D721Med (cell line): ENCODE results near the gene GALNT10.

Experiments
- DNase-seq: peaks from one replicate; pipeline ENCODE4 v3.0.0; 2011; ENCODE audit warnings: low spot score; ENCODE audit not compliant: insufficient read length
- FAIRE-seq: peaks from 2 replicates; lab custom pipeline; 2011; peaks lifted over from hg19 to GRCh38; lab: Jason Lieb, UNC
- TF ChIP-seq, protein P1 (sequence below): IDR thresholded peaks from 2 replicates; pipeline ENCODE4 v1.5.1; 2012; ENCODE audit warnings: mild to moderate bottlenecking, control low read depth; ENCODE audit not compliant: insufficient read depth; ENCODE audit errors: missing control alignments

GALNT10 gene

DNA sequence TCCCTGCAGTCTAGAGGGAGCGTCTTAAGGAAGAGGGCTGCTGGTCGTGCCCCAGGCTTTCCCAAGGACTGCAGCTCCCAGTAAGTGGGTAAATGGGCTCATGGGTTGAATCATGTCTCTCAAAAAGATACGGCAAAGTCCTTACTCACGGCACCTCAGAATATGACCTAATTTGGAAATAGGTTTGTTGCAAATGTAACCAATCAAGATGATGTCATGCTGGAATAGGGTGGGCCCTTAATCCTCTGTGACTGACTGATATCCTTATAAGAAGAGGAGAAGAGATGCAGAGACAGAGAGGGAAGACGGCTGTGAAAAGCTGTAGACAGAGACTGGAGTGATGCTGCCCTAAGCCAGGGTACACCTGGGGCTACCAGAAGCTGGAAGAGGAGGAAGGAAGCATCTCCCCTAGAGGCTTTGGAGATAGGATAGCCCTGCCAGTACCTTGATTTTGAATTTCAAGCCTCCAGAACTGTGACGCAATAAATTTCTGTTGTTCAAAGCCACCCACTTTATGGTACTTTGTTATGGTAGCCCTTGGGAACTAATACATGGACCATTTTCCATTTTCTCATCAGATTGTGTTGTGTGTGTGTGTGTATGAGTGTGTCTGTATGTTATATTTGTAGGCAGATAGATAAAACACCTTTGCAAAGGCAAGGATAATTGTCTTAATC lies 15.0 kb downstream of the GALNT10 start:
- TF ChIP-seq, protein P1, sequence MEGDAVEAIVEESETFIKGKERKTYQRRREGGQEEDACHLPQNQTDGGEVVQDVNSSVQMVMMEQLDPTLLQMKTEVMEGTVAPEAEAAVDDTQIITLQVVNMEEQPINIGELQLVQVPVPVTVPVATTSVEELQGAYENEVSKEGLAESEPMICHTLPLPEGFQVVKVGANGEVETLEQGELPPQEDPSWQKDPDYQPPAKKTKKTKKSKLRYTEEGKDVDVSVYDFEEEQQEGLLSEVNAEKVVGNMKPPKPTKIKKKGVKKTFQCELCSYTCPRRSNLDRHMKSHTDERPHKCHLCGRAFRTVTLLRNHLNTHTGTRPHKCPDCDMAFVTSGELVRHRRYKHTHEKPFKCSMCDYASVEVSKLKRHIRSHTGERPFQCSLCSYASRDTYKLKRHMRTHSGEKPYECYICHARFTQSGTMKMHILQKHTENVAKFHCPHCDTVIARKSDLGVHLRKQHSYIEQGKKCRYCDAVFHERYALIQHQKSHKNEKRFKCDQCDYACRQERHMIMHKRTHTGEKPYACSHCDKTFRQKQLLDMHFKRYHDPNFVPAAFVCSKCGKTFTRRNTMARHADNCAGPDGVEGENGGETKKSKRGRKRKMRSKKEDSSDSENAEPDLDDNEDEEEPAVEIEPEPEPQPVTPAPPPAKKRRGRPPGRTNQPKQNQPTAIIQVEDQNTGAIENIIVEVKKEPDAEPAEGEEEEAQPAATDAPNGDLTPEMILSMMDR = no peak
- DNase-seq (no peak), FAIRE-seq (no peak)

DNA sequence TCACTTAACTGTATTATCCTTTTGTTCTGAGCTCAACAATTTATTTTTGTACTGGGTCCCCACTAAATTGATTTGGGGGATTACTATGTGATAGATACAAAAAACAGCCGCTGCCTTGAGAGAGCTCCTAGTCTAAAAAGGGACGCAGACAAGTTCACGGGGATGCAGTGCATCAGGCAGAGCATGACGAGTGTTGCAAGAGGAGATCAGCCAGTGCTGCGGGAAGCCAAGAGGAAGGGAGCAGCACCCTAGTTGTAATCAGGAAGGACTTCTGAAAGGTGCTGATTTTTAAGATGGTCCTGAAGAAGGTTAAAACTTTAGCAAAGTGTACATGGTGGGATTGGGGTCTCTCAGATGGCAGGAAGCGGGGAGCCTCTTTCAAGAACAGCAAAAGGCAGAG lies 15.8 kb downstream of the GALNT10 start:
- DNase-seq (no peak), FAIRE-seq (no peak)
- TF ChIP-seq, protein P1 = no peak

DNA sequence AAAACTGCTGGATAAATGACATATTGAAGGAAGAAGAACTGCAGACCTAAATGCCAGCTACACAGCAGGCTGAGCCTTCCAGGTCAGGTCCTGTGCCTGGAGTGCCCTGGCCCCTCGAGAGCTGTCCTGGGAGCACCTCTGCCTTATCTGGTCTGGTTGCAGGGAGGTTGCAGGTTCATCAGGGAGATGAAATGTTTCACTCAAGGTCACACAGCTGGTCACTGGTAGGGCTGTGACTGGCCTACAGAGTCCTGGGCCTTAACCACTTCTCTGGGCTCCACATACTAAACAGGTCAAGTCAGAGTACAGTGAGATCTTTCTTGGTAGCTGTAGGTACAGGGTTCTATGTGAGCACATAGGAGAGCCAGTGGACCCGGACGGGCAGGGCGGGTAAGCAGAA lies 16.7 kb downstream of the GALNT10 start:
- TF ChIP-seq, protein P1 = no peak
- FAIRE-seq = no peak

DNA sequence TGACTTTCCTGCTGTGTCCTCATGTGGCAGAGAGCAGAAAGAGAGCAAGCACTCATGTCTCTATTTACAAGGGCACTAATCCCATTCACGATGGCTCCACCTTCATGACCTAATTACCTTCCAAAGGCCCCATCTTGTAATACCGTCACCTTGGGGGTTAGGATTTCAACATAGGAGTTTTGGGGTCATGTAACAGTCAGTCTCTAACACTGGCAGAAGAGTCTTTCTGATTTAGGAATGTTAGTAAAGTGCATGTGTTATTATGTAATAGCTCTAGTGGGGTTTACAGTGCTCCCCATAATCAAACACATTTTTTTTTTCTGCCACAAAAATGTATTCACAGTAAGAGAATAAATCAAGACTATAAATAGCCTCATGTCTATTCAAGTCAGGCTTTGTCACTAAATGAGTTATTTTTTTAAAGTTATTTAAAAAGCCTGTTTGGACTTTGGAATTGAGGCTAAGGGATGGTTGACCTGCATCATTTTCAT lies 19.1 kb downstream of the GALNT10 start:
- TF ChIP-seq, protein P1 = no peak
- FAIRE-seq (no peak), DNase-seq (no peak)

More for the DNA sequence above, 16.7 kb downstream of the GALNT10 start:
- DNase-seq = no peak

DNA sequence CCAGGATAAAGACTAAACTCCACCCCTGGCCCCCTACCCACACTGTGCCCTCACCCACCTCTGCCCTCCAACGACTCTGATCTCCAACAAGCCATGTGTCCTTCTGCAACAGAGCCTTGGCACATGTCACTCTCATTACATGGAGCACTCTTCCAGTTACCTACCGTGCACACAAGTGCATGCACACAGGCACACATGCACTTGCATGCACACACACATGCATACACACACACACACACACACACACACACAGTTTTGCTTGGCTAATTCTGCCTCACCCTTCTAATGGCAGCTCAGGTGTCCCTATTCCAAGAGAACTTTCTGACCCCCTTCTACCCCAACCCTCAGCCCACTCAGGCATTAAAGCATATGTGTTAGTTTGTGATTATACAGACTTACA lies 19.6 kb downstream of the GALNT10 start:
- FAIRE-seq (no peak), DNase-seq (no peak)
- TF ChIP-seq, protein P1 = no peak

DNA sequence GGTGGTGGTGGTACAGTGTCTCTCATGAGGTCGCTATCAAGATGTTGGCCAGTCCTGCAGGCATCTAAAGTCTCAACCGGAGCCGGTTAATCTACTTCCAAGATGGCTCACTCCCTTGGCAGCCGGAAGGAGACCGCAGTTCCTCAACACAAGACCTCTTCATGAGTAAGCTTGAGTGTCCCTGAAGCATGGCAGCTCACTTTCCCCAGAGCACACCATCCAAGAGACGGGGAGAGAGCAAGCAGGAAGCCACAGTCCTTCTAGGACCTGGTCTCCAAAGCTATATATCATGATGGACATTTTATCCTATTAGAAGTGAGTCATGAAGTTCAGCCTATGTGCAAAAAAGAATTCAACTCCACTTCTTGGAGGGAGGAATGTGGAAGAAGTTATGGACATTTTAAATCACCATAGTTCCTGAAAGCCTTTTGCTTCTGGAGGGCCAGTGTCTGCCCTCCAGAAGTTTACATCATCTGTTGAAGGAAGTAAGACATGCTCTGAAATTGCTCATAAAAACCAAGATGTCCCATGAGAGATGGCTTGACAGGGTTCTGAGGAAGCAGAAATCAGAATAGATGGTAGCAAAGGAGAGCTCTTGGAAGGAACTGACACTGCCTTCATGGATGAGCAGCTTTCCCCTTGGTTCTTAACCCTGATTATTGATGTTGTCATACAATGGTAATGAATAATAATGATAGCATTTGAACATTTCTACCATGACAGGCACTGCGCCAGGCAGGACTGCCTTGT lies 21.3 kb downstream of the GALNT10 start:
- TF ChIP-seq, protein P1 = no peak
- FAIRE-seq = no peak
- DNase-seq = no peak

DNA sequence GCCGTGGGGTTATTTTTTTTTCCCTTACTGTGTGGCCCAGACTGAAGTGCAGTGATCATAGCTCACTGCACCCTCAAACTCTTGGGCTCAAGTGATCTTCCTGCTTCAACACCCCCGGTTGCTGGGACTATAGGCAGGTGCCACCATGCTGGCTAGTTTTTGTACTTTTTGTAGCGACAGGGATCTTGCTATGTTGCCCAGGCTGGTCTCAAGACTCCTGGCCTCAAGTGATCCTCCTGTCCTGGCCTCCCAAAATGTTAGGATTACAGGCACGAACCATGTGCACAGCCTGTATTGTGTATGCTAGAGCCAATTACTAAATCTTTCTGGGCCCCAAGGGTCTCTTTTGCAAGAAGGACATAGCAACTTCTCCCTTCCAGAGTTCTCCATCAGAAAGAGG lies 23.1 kb downstream of the GALNT10 start:
- DNase-seq = no peak
- TF ChIP-seq, protein P1 = no peak
- no peak for FAIRE-seq
